ENCODE measurements around the gene VPS35L. TPM values are rescaled to one million over a fixed set of nuclear protein-coding genes. Genes with fewer than 3 reads are reported as not detected.
A peak's percentile ranks its signal among the peaks of the same experiment; 100 is the strongest.

Gene VPS35L
- polyA plus RNA-seq, 1 experiment = 67.1 TPM

- POLR2A ChIA-PET = interaction anchor here (0.6 to 0.8 kb wide), 2 partner anchors 16 to 285 kb away, joined by 3 to 7 read pairs; no protein-coding TSS in a partner anchor
These were observed 45.8 kb downstream of the VPS35L start for GRCh38 chr16:19601083-19601976.

GRCh38 chr16:19604911-19605310 lies 49.4 kb downstream of the VPS35L start:
- Histone ChIP-seq H3K27me3 (ENCODE audit: control insufficient read depth, insufficient read depth, low read length) (no peaks in the 10 kb centered on the region), H3K4me3 (ENCODE audit: low read depth, low read length) (no peak overlapping the region), H3K27ac (ENCODE audit: low read depth, low read length) (no peak overlapping the region), H3K9me3 (ENCODE audit: control insufficient read depth, insufficient read depth, low read length) (no peaks in the 10 kb centered on the region)
- TF ChIP-seq, protein P1, sequence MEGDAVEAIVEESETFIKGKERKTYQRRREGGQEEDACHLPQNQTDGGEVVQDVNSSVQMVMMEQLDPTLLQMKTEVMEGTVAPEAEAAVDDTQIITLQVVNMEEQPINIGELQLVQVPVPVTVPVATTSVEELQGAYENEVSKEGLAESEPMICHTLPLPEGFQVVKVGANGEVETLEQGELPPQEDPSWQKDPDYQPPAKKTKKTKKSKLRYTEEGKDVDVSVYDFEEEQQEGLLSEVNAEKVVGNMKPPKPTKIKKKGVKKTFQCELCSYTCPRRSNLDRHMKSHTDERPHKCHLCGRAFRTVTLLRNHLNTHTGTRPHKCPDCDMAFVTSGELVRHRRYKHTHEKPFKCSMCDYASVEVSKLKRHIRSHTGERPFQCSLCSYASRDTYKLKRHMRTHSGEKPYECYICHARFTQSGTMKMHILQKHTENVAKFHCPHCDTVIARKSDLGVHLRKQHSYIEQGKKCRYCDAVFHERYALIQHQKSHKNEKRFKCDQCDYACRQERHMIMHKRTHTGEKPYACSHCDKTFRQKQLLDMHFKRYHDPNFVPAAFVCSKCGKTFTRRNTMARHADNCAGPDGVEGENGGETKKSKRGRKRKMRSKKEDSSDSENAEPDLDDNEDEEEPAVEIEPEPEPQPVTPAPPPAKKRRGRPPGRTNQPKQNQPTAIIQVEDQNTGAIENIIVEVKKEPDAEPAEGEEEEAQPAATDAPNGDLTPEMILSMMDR (IDR thresholded peaks at IDR 0.05; ENCODE audit: low read depth, low read length) = no peak
- no peak for DNase-seq (ENCODE audit: low read depth, low spot score)
- ChIA-PET POLR2A (no interaction called here), CTCF (interaction anchor here (1.0 to 12.5 kb wide), 6 partner anchors 9 to 781 kb away, joined by 3 to 193 read pairs (median 3); partner anchors contain the start of gene VPS35L)

More at GRCh38 chr16:19601083-19601976, 45.8 kb downstream of the VPS35L start:
- TF ChIP-seq, protein P1 (IDR thresholded peaks at IDR 0.05; ENCODE audit: low read depth, low read length) = peak; percentile 65
- CTCF ChIA-PET = interaction anchor here (0.7 to 12.5 kb wide), 30 partner anchors 8 to 306 kb away, joined by 3 to 193 read pairs (median 4); partner anchors contain the start of gene GPRC5B
- no peak for DNase-seq (ENCODE audit: low read depth, low spot score)
- H3K9me3 ChIP-seq (ENCODE audit: control insufficient read depth, insufficient read depth, low read length) = no peaks in the 10 kb centered on the region
- no peaks in the 10 kb centered on the region for H3K27me3 ChIP-seq (ENCODE audit: control insufficient read depth, insufficient read depth, low read length)
- no peak overlapping the region for H3K4me3 ChIP-seq (ENCODE audit: low read depth, low read length)
- no peak overlapping the region for H3K27ac ChIP-seq (ENCODE audit: low read depth, low read length)

DNA sequence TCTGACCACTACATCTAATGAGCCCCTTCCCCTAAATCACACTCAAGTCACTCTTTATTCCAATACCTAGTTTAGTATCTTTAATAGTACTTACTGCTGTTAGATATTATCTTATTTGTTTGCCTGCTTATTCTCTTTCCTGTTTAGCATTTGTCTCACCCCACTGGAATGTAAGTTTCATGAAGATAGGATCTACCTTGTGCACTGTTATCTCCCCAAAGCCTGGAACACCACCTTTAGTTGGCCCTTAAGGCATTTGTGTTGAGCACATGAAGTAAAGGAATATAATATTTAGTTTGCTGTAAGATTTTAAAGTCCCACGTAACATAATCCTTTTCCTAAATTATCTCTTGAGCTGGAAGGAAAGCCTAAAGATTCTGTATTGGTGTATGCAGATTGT lies 50.2 kb downstream of the VPS35L start:
- DNase-seq (ENCODE audit: low read depth, low spot score) = no peak
- no peaks in the 10 kb centered on the region for H3K9me3 ChIP-seq (ENCODE audit: control insufficient read depth, insufficient read depth, low read length)
- CTCF ChIA-PET = interaction anchor here (1.1 to 12.5 kb wide), 3 partner anchors 22 to 302 kb away, joined by 3 to 193 read pairs (median 5); no protein-coding TSS in a partner anchor
- no peaks in the 10 kb centered on the region for H3K27me3 ChIP-seq (ENCODE audit: control insufficient read depth, insufficient read depth, low read length)
- no peak overlapping the region for H3K4me3 ChIP-seq (ENCODE audit: low read depth, low read length)
- POLR2A ChIA-PET = no interaction called here
- TF ChIP-seq, protein P1 (IDR thresholded peaks at IDR 0.05; ENCODE audit: low read depth, low read length) = no peak
- H3K27ac ChIP-seq (ENCODE audit: low read depth, low read length) = no peak overlapping the region

- POLR2A ChIA-PET = no interaction called here
- DNase-seq (ENCODE audit: low read depth, low spot score) = no peak
- no peak overlapping the region for H3K27ac ChIP-seq (ENCODE audit: low read depth, low read length)
- H3K4me3 ChIP-seq (ENCODE audit: low read depth, low read length) = no peak overlapping the region
- TF ChIP-seq, protein P1 (IDR thresholded peaks at IDR 0.05; ENCODE audit: low read depth, low read length) = no peak
- CTCF ChIA-PET = interaction anchor here (1.5 to 12.5 kb wide), 3 partner anchors 24 to 291 kb away, joined by 3 to 193 read pairs (median 6); no protein-coding TSS in a partner anchor
- no peaks in the 10 kb centered on the region for H3K9me3 ChIP-seq (ENCODE audit: control insufficient read depth, insufficient read depth, low read length)
- no peaks in the 10 kb centered on the region for H3K27me3 ChIP-seq (ENCODE audit: control insufficient read depth, insufficient read depth, low read length)
These were observed 52.2 kb downstream of the VPS35L start for GRCh38 chr16:19607616-19608280.

Data from AG04450 (cell line).